ENCODE data around the gene RPS25. TPM values are rescaled to one million over a fixed set of nuclear protein-coding genes. Genes with fewer than 3 reads are reported as not detected.

Gene RPS25
- total RNA-seq, 2 donors from 2014 or later: 1,893 to 1,917 TPM

GRCh38 chr11:119030329-119031047, 12.3 kb upstream of the RPS25 start, which contains the start of gene SLC37A4:
Gene SLC37A4, minus strand, starts transcription at chr11:119030877.
- Mint-ChIP-seq H3K27me3 (ENCODE audit: low read depth) (no peaks in the 10 kb centered on the region), H3K27ac (peak within 1 kb of the TSS; percentile 9), H3K36me3 (ENCODE audit: insufficient read depth in 2 of 2) (peaks cover 1 to 3% of the 10 kb centered on the region in 2 donors), H3K9me3 (no peaks in the 10 kb centered on the region), H3K4me1 (ENCODE audit: low read depth) (peaks cover 24% of the 10 kb centered on the region), H3K4me3 (peak within 1 kb of the TSS; percentile 83 to 85)
- ATAC-seq (replicated peaks in 1 of 2) (peak; percentile 91 to 93), DNase-seq (peak; percentile 99 to 100)

GRCh38 chr11:119030029-119030328, 11.8 kb upstream of the RPS25 start:
- Mint-ChIP-seq H3K36me3 (ENCODE audit: insufficient read depth in 2 of 2) (peaks cover 3 to 8% of the 10 kb centered on the region in 2 donors), H3K4me1 (ENCODE audit: low read depth) (peaks cover 28% of the 10 kb centered on the region), H3K4me3 (peak overlapping the region; percentile 83 to 85), H3K27me3 (ENCODE audit: low read depth) (no peaks in the 10 kb centered on the region), H3K9me3 (no peaks in the 10 kb centered on the region), H3K27ac (no peak overlapping the region)
- DNase-seq (no peak), ATAC-seq (replicated peaks in 1 of 2) (peak in 1 of 2 donors; percentile 6)

- peaks cover 3 to 8% of the 10 kb centered on the region in 2 donors for H3K36me3 Mint-ChIP-seq (ENCODE audit: insufficient read depth in 2 of 2)
- peaks cover 33% of the 10 kb centered on the region for H3K4me1 Mint-ChIP-seq (ENCODE audit: low read depth)
- ATAC-seq (replicated peaks in 1 of 2): peak; percentile 7 to 12
- peak overlapping the region; percentile 9 for H3K27ac Mint-ChIP-seq
- no peaks in the 10 kb centered on the region for H3K9me3 Mint-ChIP-seq
- peak overlapping the region; percentile 83 to 85 for H3K4me3 Mint-ChIP-seq
- peak; percentile 29 to 35 for DNase-seq
- H3K27me3 Mint-ChIP-seq (ENCODE audit: low read depth): no peaks in the 10 kb centered on the region
These were observed 11.3 kb upstream of the RPS25 start for GRCh38 chr11:119029340-119030028.

- peak overlapping the region; percentile 9 for H3K27ac Mint-ChIP-seq
- ATAC-seq (replicated peaks in 1 of 2): no peak
- H3K9me3 Mint-ChIP-seq: no peaks in the 10 kb centered on the region
- H3K4me1 Mint-ChIP-seq (ENCODE audit: low read depth): peaks cover 38% of the 10 kb centered on the region
- peak overlapping the region; percentile 83 to 85 for H3K4me3 Mint-ChIP-seq
- no peak for DNase-seq
- no peaks in the 10 kb centered on the region for H3K27me3 Mint-ChIP-seq (ENCODE audit: low read depth)
- H3K36me3 Mint-ChIP-seq (ENCODE audit: insufficient read depth in 2 of 2): peaks cover 5 to 8% of the 10 kb centered on the region in 2 donors
These were observed 10.9 kb upstream of the RPS25 start for GRCh38 chr11:119029069-119029339.

- Mint-ChIP-seq H3K4me1 (ENCODE audit: low read depth) (peaks cover 43% of the 10 kb centered on the region), H3K4me3 (peak overlapping the region; percentile 83 to 85), H3K27ac (peak overlapping the region; percentile 9), H3K27me3 (ENCODE audit: low read depth) (no peaks in the 10 kb centered on the region), H3K36me3 (ENCODE audit: insufficient read depth in 2 of 2) (peaks cover 6 to 10% of the 10 kb centered on the region in 2 donors), H3K9me3 (no peaks in the 10 kb centered on the region)
- ATAC-seq (replicated peaks in 1 of 2): no peak
- DNase-seq: no peak
These were observed 10.4 kb upstream of the RPS25 start for GRCh38 chr11:119028346-119029068.

GRCh38 chr11:119027561-119028345, 9.6 kb upstream of the RPS25 start:
- DNase-seq (no peak), ATAC-seq (replicated peaks in 1 of 2) (no peak)
- Mint-ChIP-seq H3K27me3 (ENCODE audit: low read depth) (no peaks in the 10 kb centered on the region), H3K36me3 (ENCODE audit: insufficient read depth in 2 of 2) (peaks cover 7 to 12% of the 10 kb centered on the region in 2 donors), H3K27ac (no peak overlapping the region), H3K9me3 (no peaks in the 10 kb centered on the region), H3K4me1 (ENCODE audit: low read depth) (peaks cover 50% of the 10 kb centered on the region), H3K4me3 (no peak overlapping the region)

GRCh38 chr11:119026970-119027369, 8.8 kb upstream of the RPS25 start:
- no peak overlapping the region for H3K4me3 Mint-ChIP-seq
- no peaks in the 10 kb centered on the region for H3K9me3 Mint-ChIP-seq
- H3K4me1 Mint-ChIP-seq (ENCODE audit: low read depth): peaks cover 50% of the 10 kb centered on the region
- peaks cover 7 to 16% of the 10 kb centered on the region in 2 donors for H3K36me3 Mint-ChIP-seq (ENCODE audit: insufficient read depth in 2 of 2)
- no peak overlapping the region for H3K27ac Mint-ChIP-seq
- DNase-seq (no peak), ATAC-seq (replicated peaks in 1 of 2) (no peak)
- H3K27me3 Mint-ChIP-seq (ENCODE audit: low read depth): no peaks in the 10 kb centered on the region

- no peaks in the 10 kb centered on the region for H3K27me3 Mint-ChIP-seq (ENCODE audit: low read depth)
- no peak for DNase-seq
- H3K4me3 Mint-ChIP-seq: no peak overlapping the region
- H3K27ac Mint-ChIP-seq: no peak overlapping the region
- H3K4me1 Mint-ChIP-seq (ENCODE audit: low read depth): peaks cover 53% of the 10 kb centered on the region
- H3K9me3 Mint-ChIP-seq: no peaks in the 10 kb centered on the region
- H3K36me3 Mint-ChIP-seq (ENCODE audit: insufficient read depth in 2 of 2): peaks cover 7 to 20% of the 10 kb centered on the region in 2 donors
- no peak for ATAC-seq (replicated peaks in 1 of 2)
These were observed 8.0 kb upstream of the RPS25 start for GRCh38 chr11:119025978-119026766.

- ATAC-seq (replicated peaks in 1 of 2) (no peak), DNase-seq (no peak)
- Mint-ChIP-seq H3K4me1 (ENCODE audit: low read depth) (peaks cover 57% of the 10 kb centered on the region), H3K9me3 (no peaks in the 10 kb centered on the region), H3K36me3 (ENCODE audit: insufficient read depth in 2 of 2) (peaks cover 7 to 20% of the 10 kb centered on the region in 2 donors), H3K27me3 (ENCODE audit: low read depth) (no peaks in the 10 kb centered on the region), H3K27ac (peak overlapping the region; percentile 49), H3K4me3 (no peak overlapping the region)
These were observed 7.4 kb upstream of the RPS25 start for GRCh38 chr11:119025541-119025940.

GRCh38 chr11:119025099-119025473, 6.9 kb upstream of the RPS25 start:
- peaks cover 61% of the 10 kb centered on the region for H3K4me1 Mint-ChIP-seq (ENCODE audit: low read depth)
- H3K36me3 Mint-ChIP-seq (ENCODE audit: insufficient read depth in 2 of 2): peaks cover 7 to 20% of the 10 kb centered on the region in 2 donors
- H3K9me3 Mint-ChIP-seq: no peaks in the 10 kb centered on the region
- H3K27ac Mint-ChIP-seq: peak overlapping the region; percentile 49
- no peak overlapping the region for H3K4me3 Mint-ChIP-seq
- ATAC-seq (replicated peaks in 1 of 2) (no peak), DNase-seq (no peak)
- no peaks in the 10 kb centered on the region for H3K27me3 Mint-ChIP-seq (ENCODE audit: low read depth)

- ATAC-seq (replicated peaks in 1 of 2): no peak
- DNase-seq: no peak
- no peaks in the 10 kb centered on the region for H3K27me3 Mint-ChIP-seq (ENCODE audit: low read depth)
- peaks cover 61% of the 10 kb centered on the region for H3K4me1 Mint-ChIP-seq (ENCODE audit: low read depth)
- peak overlapping the region; percentile 73 for H3K27ac Mint-ChIP-seq
- no peaks in the 10 kb centered on the region for H3K9me3 Mint-ChIP-seq
- H3K4me3 Mint-ChIP-seq: no peak overlapping the region
- H3K36me3 Mint-ChIP-seq (ENCODE audit: insufficient read depth in 2 of 2): peaks cover 9 to 22% of the 10 kb centered on the region in 2 donors
These were observed 6.4 kb upstream of the RPS25 start for GRCh38 chr11:119024430-119025098.

- no peaks in the 10 kb centered on the region for H3K27me3 Mint-ChIP-seq (ENCODE audit: low read depth)
- peaks cover 9 to 22% of the 10 kb centered on the region in 2 donors for H3K36me3 Mint-ChIP-seq (ENCODE audit: insufficient read depth in 2 of 2)
- ATAC-seq (replicated peaks in 1 of 2): no peak
- DNase-seq: no peak
- no peaks in the 10 kb centered on the region for H3K9me3 Mint-ChIP-seq
- H3K4me3 Mint-ChIP-seq: peak overlapping the region in 1 of 2 donors; percentile 47
- H3K4me1 Mint-ChIP-seq (ENCODE audit: low read depth): peaks cover 57% of the 10 kb centered on the region
- H3K27ac Mint-ChIP-seq: peak overlapping the region; percentile 91
These were observed 5.6 kb upstream of the RPS25 start for GRCh38 chr11:119023741-119024140.

Data from activated T-cell treated with anti-CD3 and anti-CD28 coated beads, Interleukin-2, amount 50 U/mL, for 72 hours (primary cell).